Hair follicle dermal papilla cell (primary cell): ENCODE measurements around the gene SLC9A8. TPM values are rescaled to one million over a fixed set of nuclear protein-coding genes. Genes with fewer than 3 reads are reported as not detected.

Experiments
- small RNA-seq: library from RNA; depleted of rRNA; stranded (forward); fragments of <200 nt; gene quantifications from one replicate; pipeline ENCODE3, GENCODE V24; 2012
- total RNA-seq: library from RNA; depleted of rRNA; stranded (reverse); fragments of >200 nt; gene quantifications from 2 replicates; pipeline ENCODE4 v1.2.3, GENCODE V29; 2012

The SLC9A8 gene
- 10.4 and 15.4 TPM in 2 replicates for total RNA-seq

GRCh38 chr20:49812507-49813304 is at the start of gene SLC9A8:
Gene SLC9A8, plus strand, starts transcription at chr20:49812828. Its CDS starts 95 bp downstream, at chr20:49812923.

GRCh38 chr20:49915380-49916145 is 102.9 kb downstream of the SLC9A8 start, which contains the start of gene SPATA2:
Gene SPATA2, minus strand, starts transcription at chr20:49915529. Its CDS starts 7,039 bp downstream, at chr20:49908490.

GRCh38 chr20:49936153-49937026 is 123.8 kb downstream of the SLC9A8 start, which contains the start of gene RNF114:
Gene RNF114, plus strand, starts transcription at chr20:49936397. Its CDS starts 16 bp downstream, at chr20:49936413.

Small RNA genes within 50 kb of the gene (small RNA-seq; reads per million reads assigned to genes)
- gene RF00017 (not detected), gene RF00019 (not detected), gene RNU6-919P (not detected)

Other genes starting within 250 kb of the SLC9A8 start
- gene PTGIS, start 244.7 kb upstream of the SLC9A8 start, total RNA-seq: 6.3 and 15.2 TPM in 2 replicates
- gene B4GALT5, start 99.0 kb upstream of the SLC9A8 start, total RNA-seq: 30.8 and 32.9 TPM in 2 replicates
- 5.5 and 6.0 TPM in 2 replicates for gene SPATA2, start 102.7 kb downstream of the SLC9A8 start, total RNA-seq
- 104 and 138 TPM in 2 replicates for gene RNF114, start 123.6 kb downstream of the SLC9A8 start, total RNA-seq
- 3.1 and 3.5 TPM in 2 replicates for gene SNAI1, start 170.2 kb downstream of the SLC9A8 start, total RNA-seq